ENCODE measurements around the gene SPO11. TPM values are rescaled to one million over a fixed set of nuclear protein-coding genes. Genes with fewer than 3 reads are reported as not detected.
"Not testable (repeated sequence)": the region's sequence is repeated elsewhere in the genome, so short reads cannot be mapped to it uniquely, and the experiment has no call there.

The SPO11 gene
- total RNA-seq, 2 donors from 2014 or later: not detected

DNA sequence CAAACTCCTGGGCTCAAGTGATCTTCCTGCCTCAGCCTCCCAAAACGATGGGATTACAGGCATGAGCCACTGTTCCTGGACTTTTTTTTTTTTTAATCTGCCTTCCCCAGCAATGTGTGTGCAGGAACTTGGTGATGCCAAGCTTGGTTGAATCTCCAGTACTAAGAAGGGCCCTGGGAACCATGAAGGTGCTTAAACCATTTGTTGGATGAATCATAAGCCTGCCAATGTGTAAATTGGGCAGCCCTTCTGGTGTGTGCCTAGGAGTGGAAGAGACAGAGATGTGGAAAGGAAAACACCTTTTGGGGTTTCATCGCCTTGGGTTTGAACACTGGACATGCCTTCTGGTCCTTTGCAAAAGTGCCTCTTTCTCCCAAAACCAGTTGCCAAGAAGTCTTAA, 7.1 kb upstream of the SPO11 start:
- Mint-ChIP-seq H3K36me3 (no peaks in the 10 kb centered on the region), H3K27ac (no peak overlapping the region), H3K9me3 (no peaks in the 10 kb centered on the region)
- ATAC-seq (no peak), DNase-seq (ENCODE audit: low spot score in 2 of 2) (no peak)

DNA sequence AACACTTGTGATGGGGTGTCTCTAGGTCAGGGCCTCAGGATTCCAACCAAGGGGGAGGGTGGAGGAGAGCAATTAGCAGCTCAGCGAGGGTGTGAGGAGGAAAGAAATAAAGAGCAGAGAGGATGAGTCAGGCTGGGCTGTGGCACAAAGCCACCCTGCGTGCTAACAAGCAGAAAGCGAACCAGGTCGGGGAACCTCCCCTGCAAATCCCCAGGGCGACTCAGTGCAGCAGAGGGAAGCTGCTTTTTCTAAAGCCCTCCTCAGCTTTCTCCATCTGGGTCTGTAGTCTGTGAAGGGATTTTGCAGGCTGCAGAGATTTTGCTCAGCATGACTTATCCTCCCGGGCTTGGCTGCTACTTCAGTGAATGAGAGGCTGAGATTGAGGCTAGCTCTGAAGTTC, 6.6 kb upstream of the SPO11 start:
- no peak for ATAC-seq
- Mint-ChIP-seq H3K9me3 (no peaks in the 10 kb centered on the region), H3K36me3 (no peaks in the 10 kb centered on the region), H3K27ac (no peak overlapping the region)
- DNase-seq (ENCODE audit: low spot score in 2 of 2): no peak

DNA sequence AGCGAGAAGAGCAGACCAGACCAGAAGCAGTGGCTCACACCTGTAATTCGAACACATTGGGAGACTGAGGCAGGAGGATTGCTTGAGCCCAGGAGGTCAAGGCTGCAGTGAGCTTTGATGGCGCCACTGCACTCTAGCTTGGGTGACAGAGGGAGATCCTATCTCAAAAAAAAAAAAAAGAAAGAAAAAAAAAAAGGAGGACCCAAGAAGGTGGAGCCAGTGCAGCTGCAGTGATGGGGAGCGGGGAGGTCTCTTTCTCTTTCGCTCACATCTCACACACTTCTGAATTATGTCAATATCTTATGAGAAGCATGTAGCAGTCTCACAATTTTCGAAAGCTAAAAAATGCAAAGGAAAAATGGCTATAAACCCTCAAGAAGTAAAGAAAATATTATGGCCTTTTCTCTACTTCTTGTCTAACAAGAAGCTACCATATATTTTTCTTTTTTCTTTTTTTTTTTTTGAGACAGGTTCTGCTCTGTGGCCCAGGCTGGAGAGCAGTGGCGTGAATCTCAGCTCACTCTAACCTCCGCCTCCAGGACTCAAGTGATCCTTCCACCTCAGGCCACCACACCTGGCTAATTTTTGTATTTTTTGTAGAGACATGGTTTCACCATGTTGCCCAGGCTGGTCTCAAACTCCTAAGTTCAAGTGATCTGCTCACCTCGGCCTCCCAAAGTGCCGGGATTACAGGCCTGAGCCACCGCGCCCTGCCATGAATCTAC, 3.8 kb upstream of the SPO11 start:
- ATAC-seq (no peak), DNase-seq (ENCODE audit: low spot score in 2 of 2) (no peak)
- Mint-ChIP-seq H3K27ac (no peak overlapping the region), H3K9me3 (no peaks in the 10 kb centered on the region), H3K36me3 (no peaks in the 10 kb centered on the region)

DNA sequence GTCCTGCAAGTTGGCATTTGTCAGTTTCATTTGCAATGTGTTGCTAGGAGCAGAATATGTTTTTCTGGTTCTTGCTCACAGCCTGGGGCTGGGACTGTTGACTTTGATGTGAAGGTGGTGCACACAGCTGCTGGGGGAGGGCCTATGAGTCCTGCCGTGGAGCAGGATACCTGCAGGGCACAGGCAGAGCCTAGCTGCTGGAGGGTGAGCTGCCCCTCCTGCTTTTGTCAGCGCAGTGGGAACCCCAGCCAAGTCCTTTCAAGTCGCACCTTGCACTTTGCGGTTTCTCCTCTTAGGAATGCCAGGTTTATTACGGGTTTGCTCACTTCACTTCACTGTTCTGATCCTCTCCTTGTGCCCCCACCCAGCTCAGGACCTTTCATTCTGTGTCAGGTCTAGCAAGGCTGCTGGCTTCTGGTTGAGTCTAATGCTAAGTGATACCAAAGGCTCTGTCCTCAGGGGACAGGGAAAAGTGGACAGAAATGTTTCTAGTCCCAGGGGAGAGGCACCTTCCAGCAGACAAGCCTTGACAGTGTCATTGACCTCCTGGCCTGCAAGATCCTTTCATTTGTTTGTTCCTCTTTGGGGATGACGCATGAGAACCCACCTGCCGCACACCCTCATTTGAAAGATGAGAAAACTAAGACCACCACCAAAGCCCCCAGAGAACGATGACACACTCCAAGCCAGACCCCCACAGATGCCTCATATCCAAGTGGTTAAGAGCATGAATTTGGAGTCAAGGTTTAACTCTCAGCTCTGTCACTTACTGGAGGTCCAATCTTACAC, 2.7 kb upstream of the SPO11 start:
- Mint-ChIP-seq H3K36me3 (no peaks in the 10 kb centered on the region), H3K9me3 (no peaks in the 10 kb centered on the region), H3K27ac (no peak overlapping the region)
- ATAC-seq: no peak
- no peak for DNase-seq (ENCODE audit: low spot score in 2 of 2)

DNA sequence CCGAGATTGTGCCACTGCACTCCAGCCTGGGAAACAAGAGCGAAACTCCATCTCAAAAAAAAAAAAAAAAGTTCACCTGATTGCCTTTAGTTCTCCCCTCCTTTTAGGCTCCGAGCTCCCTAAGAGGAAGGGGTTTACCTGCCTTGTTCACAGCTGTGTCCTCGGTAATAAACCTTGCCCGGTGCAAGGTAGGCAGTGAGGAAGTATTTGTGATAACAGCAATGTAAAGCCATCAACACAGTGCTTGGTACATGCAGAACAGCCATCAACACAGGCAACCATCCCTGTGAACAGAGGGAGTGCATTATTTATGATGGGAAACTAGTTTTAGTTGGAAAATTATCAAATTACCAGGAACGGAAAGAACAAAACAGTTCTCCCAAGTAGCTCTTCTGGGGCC, 1.8 kb upstream of the SPO11 start:
- H3K36me3 Mint-ChIP-seq: no peaks in the 10 kb centered on the region
- no peak for DNase-seq (ENCODE audit: low spot score in 2 of 2)
- H3K9me3 Mint-ChIP-seq: no peaks in the 10 kb centered on the region
- ATAC-seq: no peak
- H3K27ac Mint-ChIP-seq: no peak overlapping the region

DNA sequence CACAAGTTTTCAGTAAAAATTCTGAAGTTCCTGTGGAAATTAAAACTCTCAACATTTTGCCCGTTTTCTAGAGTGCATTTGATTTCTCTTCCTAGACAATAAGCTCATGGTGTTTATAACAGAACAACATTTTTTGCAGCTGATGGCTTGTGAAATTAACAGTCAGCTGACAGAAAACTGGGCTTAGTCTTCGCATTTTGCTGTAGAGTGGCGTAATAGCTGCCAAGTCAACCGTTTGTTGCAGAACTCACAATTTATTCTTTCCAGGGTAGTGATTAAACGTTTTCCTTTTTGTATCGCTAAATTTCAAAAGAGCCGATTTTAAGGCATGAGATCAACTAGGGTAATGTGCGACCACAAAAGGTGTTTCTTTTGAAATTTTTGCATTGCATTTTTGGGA, 1.4 kb downstream of the SPO11 start:
- no peak for DNase-seq (ENCODE audit: low spot score in 2 of 2)

DNA sequence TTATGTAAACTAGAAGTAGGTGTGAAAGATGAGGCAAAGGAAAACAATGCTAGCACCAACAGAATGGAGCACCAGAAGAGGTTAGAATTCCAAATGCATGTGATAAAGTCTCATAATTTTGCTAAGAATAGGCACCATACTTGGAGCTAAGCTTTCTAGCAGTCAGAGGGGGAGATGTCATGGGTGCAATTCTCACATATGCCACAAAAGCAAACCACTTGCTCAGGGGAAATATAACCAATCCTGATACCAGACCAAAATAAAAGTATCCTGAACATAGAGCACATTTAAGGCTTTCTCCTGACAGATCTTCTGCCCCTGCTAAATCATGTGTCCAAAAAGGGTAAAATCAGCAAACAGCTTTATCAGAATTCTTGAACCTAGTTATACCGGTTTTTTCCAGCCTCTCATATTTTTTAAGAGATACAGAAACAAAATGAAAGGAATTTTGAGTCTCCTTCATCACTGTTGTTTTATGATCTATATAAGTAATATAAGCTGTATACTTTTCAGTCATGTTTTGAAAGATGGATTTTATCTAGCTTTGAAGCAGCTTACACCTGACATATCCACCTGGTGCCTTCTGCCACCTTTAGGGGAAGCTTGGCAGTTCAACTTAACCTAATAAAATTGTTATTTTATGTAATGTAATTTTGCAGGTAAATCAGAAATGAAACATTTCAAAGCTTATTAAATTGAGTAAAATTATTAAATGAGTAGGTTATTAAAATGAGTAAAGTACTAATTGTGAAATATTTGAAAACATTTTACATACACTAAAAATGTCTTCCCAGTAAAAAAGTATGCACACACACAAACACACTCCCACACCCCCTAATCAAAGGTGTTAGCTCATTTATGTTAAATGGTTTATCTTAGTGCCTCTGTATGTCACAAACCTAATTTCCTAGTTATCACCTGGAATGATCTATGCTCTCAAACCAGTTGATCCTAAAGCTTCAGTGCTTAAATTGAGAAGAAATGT, 2.8 kb downstream of the SPO11 start:
- no peaks in the 10 kb centered on the region for H3K36me3 Mint-ChIP-seq
- H3K27ac Mint-ChIP-seq: no peak overlapping the region
- H3K9me3 Mint-ChIP-seq: no peaks in the 10 kb centered on the region
- ATAC-seq (no peak), DNase-seq (ENCODE audit: low spot score in 2 of 2) (no peak)

More for the DNA sequence above, 1.4 kb downstream of the SPO11 start:
- ATAC-seq: no peak
- H3K27ac Mint-ChIP-seq: no peak overlapping the region
- H3K36me3 Mint-ChIP-seq: no peaks in the 10 kb centered on the region
- no peaks in the 10 kb centered on the region for H3K9me3 Mint-ChIP-seq

DNA sequence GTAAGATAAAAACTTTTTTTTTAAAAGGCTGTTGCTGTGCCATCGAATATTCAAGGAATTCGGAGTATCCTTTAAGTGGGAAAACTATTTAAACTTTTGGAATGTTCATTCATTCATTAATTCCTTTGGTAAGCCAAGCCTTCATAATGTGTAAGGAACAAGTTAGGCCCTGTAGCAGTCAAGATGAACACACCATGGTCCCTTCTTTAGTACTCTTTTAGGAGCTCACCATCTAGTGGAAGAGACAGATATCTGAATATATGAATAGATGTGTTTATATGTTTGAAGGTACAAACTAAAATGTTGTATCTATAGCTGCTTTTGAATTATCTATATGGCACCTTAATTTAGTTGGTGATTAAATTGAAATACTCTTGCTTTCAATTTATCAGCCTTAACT, 5.8 kb downstream of the SPO11 start:
- Mint-ChIP-seq H3K9me3 (no peaks in the 10 kb centered on the region), H3K36me3 (no peaks in the 10 kb centered on the region), H3K27ac (no peak overlapping the region)
- DNase-seq (ENCODE audit: low spot score in 2 of 2): no peak
- no peak for ATAC-seq

DNA sequence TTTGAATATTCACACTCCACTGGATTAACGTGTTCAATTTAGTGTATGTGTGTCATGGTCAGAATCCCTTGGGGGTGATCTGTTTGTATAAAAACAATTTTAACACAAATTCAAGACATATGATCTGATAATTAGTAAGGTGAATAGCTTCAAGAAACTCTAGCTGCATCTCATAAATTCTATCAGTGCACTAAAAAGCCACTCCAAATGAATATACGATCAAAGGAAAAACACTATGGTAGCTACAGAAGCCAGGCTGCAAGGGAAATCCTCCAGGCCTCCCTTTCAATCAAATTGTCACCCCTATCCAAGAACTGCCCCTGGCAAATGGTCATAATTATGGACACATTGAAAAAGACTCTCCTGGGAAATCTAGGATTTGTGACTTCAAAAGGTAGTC, 12.1 kb downstream of the SPO11 start:
- no peaks in the 10 kb centered on the region for H3K9me3 Mint-ChIP-seq
- no peaks in the 10 kb centered on the region for H3K36me3 Mint-ChIP-seq
- DNase-seq (ENCODE audit: low spot score in 2 of 2) (no peak), ATAC-seq (no peak)
- no peak overlapping the region for H3K27ac Mint-ChIP-seq

DNA sequence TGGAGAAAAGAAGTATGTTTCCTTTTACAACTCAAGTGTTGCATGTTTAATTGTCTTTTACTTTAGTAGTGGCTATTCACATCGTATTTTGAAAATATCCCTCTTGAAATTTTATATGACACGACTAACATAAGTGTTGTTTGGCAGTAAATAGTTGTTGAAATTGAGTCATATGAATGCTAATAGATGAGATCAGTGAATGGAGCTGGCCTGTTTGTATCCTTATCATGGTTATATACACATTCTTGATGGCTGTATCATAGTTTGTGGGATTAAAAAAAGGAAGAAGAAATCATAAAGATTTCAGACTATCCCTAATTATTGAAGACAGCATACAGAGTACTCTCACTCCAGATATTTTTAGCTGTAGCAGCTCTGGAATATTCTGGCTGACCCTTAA, 13.2 kb downstream of the SPO11 start:
- no peak for ATAC-seq
- Mint-ChIP-seq H3K9me3 (no peaks in the 10 kb centered on the region), H3K27ac (no peak overlapping the region), H3K36me3 (no peaks in the 10 kb centered on the region)
- no peak for DNase-seq (ENCODE audit: low spot score in 2 of 2)

DNA sequence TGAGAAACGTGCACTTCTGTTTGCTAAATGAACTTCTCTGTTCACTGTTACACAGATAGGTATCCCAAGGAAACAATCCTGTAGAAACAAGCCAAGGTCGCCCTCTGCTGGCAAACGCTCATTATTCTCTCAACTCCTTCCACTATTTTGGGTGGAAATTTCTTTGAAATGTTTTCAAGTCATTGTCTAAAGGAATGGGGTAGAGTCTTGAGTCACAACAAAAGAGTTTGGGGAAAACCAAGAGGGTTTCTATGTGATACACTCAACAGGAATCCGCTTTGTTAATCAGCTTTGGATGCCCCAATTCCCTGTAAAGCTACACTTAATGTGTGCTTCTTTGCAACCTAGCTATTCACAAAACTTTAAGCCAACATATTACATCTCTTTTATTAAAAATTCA, 16.9 kb downstream of the SPO11 start:
- no peaks in the 10 kb centered on the region for H3K9me3 Mint-ChIP-seq
- ATAC-seq (peak; percentile 27 to 46), DNase-seq (ENCODE audit: low spot score in 2 of 2) (peak in 1 of 2 donors; percentile 74)
- H3K36me3 Mint-ChIP-seq: peaks cover 0 to 2% of the 10 kb centered on the region in 2 donors
- H3K27ac Mint-ChIP-seq: no peak overlapping the region

DNA sequence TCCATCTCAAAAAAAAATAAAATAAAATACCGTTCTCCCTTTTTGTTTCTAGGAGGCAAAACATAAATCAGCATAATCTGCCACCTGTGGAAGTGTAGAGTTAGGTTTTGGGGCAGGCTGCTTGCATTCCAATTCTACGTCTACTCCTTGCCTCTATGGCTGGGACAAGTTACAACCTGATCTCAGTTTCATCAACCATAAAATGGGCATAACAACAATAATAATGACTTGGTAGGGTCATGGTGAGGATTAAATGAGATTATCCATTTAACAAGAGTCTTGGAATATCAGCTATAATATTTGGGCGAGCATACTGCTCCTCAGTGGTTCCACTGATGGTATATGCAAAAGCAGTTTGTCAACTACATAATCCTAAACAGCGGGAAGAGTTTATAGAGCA, 17.8 kb downstream of the SPO11 start:
- Mint-ChIP-seq H3K36me3 (peaks cover 8 to 10% of the 10 kb centered on the region in 2 donors), H3K27ac (no peak overlapping the region), H3K9me3 (no peaks in the 10 kb centered on the region)
- ATAC-seq (no peak), DNase-seq (ENCODE audit: low spot score in 2 of 2) (no peak)

DNA sequence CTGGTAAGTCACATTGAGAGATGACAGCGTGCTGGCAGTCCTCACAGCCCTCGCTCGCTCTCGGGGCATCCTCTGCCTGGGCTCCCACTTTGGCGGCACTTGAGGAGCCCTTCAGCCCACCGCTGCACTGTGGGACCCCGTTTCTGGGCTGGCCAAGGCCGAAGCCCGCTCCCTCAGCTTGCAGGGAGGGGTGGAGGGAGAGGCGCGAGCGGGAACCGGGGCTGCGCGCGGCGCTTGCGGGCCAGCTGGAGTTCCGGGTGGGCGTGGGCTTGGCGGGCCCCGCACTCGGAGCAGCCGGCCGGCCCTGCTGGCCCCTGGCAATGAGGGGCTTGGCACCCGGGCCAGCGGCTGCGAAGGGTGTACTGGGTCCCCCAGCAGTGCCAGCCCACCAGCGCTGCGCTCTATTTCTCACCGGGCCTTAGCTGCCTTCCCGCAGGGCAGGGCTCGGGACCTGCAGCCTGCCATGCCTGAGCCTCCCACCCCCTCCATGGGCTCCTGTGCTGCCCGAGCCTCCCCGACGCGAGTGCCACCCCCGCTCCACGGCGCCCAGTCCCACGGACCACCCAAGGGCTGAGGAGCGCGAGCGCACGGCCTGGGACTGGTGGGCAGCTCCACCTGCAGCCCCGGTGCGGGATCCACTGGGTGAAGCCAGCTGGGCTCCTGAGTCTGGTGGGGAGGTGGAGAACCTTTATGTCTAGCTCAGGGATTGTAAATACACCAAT, 18.8 kb downstream of the SPO11 start:
- not testable (repeated sequence) for ATAC-seq; DNase-seq (ENCODE audit: low spot score in 2 of 2); H3K9me3 Mint-ChIP-seq; H3K27ac Mint-ChIP-seq
- peaks cover 8 to 18% of the 10 kb centered on the region in 2 donors for H3K36me3 Mint-ChIP-seq

DNA sequence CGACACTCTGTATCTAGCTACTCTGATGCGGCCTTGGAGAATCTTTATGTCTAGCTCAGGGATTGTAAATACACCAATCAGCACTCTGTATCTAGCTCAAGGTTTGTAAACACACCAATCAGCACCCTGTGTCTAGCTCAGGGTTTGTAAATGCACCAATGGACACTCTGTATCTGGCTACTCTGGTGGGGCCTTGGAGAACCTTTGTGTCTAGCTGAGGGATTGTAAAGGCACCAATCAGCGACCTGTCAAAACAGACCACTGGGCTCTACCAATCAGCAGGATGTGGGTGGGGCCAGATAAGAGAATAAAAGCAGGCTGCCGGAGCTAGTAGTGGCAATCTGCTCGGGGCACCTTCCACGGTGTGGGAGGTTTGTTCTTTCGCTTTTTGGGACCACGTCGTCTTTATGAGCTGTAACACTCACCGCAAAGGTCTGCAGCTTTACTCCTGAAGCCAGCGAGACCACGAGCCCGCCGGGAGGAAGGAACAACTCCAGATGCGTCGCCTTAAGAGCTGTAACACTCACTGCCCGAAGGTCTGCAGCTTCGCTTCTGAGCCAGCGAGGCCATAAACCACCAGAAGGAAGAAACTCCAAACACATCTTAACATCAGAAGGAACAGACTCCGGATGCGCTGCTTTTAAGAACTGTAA, 19.4 kb downstream of the SPO11 start:
- DNase-seq (ENCODE audit: low spot score in 2 of 2): not testable (repeated sequence)
- peaks cover 11 to 21% of the 10 kb centered on the region in 2 donors for H3K36me3 Mint-ChIP-seq
- H3K27ac Mint-ChIP-seq: peak overlapping the region in 1 of 2 donors; percentile 51

DNA sequence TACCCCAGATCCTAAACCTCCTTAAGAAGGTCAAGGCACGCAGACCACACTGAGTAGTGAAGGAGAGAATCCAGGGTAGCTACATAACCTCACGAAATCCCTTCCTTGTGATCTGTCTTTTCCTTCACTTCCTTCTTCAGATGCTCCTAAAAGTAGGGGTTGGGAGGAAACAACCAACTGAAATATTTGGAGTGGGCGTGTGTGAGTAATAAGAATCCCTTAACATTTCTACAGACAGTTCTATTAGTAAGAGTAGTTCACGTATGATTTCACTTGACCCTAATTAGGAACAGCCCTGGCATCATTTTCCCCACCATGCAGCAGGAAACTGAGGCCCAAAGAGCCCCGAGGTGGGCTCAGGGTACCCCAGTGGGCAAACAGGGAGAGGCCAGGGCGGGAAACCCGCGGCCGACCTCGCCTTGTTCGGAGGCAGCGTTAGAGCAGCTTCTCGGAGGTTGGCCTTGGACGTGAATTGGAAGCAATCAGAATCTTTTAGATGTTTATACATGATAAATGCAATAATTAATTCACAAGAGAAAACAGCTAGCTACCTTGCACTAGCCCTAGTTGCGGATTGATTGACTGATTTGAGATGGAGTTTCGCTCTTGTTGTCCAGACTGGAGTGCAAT, 20.6 kb downstream of the SPO11 start:
- DNase-seq (ENCODE audit: low spot score in 2 of 2) (no peak), ATAC-seq (no peak)
- peak overlapping the region; percentile 51 to 72 for H3K27ac Mint-ChIP-seq
- peaks cover 17 to 21% of the 10 kb centered on the region in 2 donors for H3K36me3 Mint-ChIP-seq
- no peaks in the 10 kb centered on the region for H3K9me3 Mint-ChIP-seq

More for the DNA sequence above, 19.4 kb downstream of the SPO11 start:
- H3K9me3 Mint-ChIP-seq, ATAC-seq: not testable (repeated sequence)
